K562 (cell line): ENCODE measurements around the gene CELF4.

ENCODE experiments used
- BRD4 ChIP-seq: fragments of 200-600 bp; sonication (generic); IDR thresholded peaks from 2 replicates; pipeline ENCODE4 v1.6.1; 2017; ENCODE audit warnings: inconsistent platforms
- CREB1 ChIP-seq, 2 experiments: sonication (generic) in 1 of 2; formaldehyde crosslinking in 1 of 2; IDR thresholded peaks; 2 replicates each; pipeline versions ENCODE4 v1.6.1 to v1.8.0; 2012 to 2022; ENCODE audit warnings: inconsistent platforms in 1 of 2, mild to moderate bottlenecking in 1 of 2, missing genetic modification reagents in 1 of 2, moderate library complexity in 1 of 2
- CTCF ChIP-seq, 3 experiments: IDR thresholded peaks in 2 of 3; conservative IDR thresholded peaks in 1 of 3; 2 replicates each; pipeline ENCODE4 v1.5.1; 2011 to 2012; ENCODE audit warnings: low read length in 3 of 3, mild to moderate bottlenecking in 3 of 3, control low read depth in 2 of 3, improper control_type of control experiment in 1 of 3, inconsistent platforms in 1 of 3, low read depth in 1 of 3, mixed read lengths in 1 of 3, moderate library complexity in 1 of 3; ENCODE audit not compliant: insufficient read depth in 2 of 3
- ELK3 ChIP-seq: fragments of 450-650 bp; formaldehyde crosslinking; IDR thresholded peaks from 2 replicates; pipeline ENCODE4 v1.4.0; 2020; ENCODE audit warnings: mild to moderate bottlenecking
- HDAC6 ChIP-seq: IDR thresholded peaks from 2 replicates; pipeline ENCODE4 v1.6.1; 2012; ENCODE audit warnings: low read depth, mild to moderate bottlenecking, control low read depth, inconsistent platforms, low read length, moderate library complexity
- HES1 ChIP-seq: fragments of 450-650 bp; IDR thresholded peaks from 2 replicates; pipeline ENCODE4 v1.6.1; 2016; ENCODE audit warnings: low read depth, mild to moderate bottlenecking, moderate library complexity
- MNT ChIP-seq, 2 experiments: fragments of 450-650 bp; conservative IDR thresholded peaks; 2 replicates each; pipeline ENCODE4 v1.6.1; 2017; ENCODE audit warnings: mild to moderate bottlenecking in 2 of 2, moderate library complexity in 2 of 2
- SIN3A ChIP-seq, 2 experiments: fragments of 150-350 bp in 1 of 2; IDR thresholded peaks; 2 replicates each; pipeline ENCODE4 v1.6.1; 2011 to 2016; ENCODE audit warnings: borderline replicate concordance in 2 of 2, low read depth in 2 of 2, low read length in 2 of 2, mild to moderate bottlenecking in 2 of 2, moderate library complexity in 2 of 2; ENCODE audit not compliant: control insufficient read depth in 1 of 2
- TBP ChIP-seq: optimal IDR thresholded peaks from 2 replicates; pipeline ENCODE3; 2011; ENCODE audit warnings: low read depth, low read length, improper control_type of control experiment
- ZBTB49 ChIP-seq: sonication (generic); formaldehyde crosslinking; IDR thresholded peaks from 2 replicates; pipeline ENCODE4 v1.8.0; 2022; ENCODE audit warnings: missing genetic modification reagents, mild to moderate bottlenecking, borderline replicate concordance
- ZNF146 ChIP-seq: IDR thresholded peaks from one replicate; pipeline ENCODE4 v1.6.1; 2018; ENCODE audit warnings: missing compliant biosample characterization; ENCODE audit not compliant: unreplicated experiment

- TF ChIP-seq HDAC6: no peak
- TF ChIP-seq BRD4: no peak
- no peak for TF ChIP-seq MNT (conservative IDR thresholded peaks at IDR 0.05)
- TF ChIP-seq CREB1 (IDR thresholded peaks at IDR 0.05): no peak
- TF ChIP-seq CREB1 (CRISPR knock-in tag; IDR thresholded peaks at IDR 0.05): no peak
- TF ChIP-seq CTCF (IDR thresholded peaks at IDR 0.05 in 2 of 3, conservative IDR thresholded peaks at IDR 0.05 in 1 of 3; ENCODE audit: insufficient read depth in 2 of 3, low read depth in 1 of 3, low read length in 3 of 3): no peak
- no peak for TF ChIP-seq ZNF146
- TF ChIP-seq SIN3A (IDR thresholded peaks at IDR 0.05; ENCODE audit: borderline replicate concordance in 2 of 2, control insufficient read depth in 1 of 2, low read depth in 2 of 2, low read length in 2 of 2): no peak
- TF ChIP-seq ELK3 (CRISPR knock-in tag): no peak
- no peak for TF ChIP-seq HES1
- TF ChIP-seq ZBTB49 (CRISPR knock-in tag): no peak
- no peak for TF ChIP-seq TBP
Observed at GRCh38 chr18:37383036-37383785, 182.4 kb downstream of the CELF4 start.
